DOHH2 (cell line): ENCODE results near the gene VPS8.

Experiments
- EZH2phosphoT487 ChIP-seq: fragments of 200-600 bp; sonication (generic); IDR thresholded peaks from 2 replicates; pipeline ENCODE4 v1.6.1; 2017; ENCODE audit warnings: borderline replicate concordance, mild to moderate bottlenecking, antibody characterized with exemption, low read length, moderate library complexity, mixed read lengths
- TF ChIP-seq, protein P1 (sequence below): fragments of 200-600 bp; sonication (generic); IDR thresholded peaks from one replicate; pipeline ENCODE4 v1.5.1; 2014; ENCODE audit warnings: antibody characterized with exemption, mild to moderate bottlenecking, low read depth, low read length; ENCODE audit not compliant: poor library complexity, severe bottlenecking

DNA sequence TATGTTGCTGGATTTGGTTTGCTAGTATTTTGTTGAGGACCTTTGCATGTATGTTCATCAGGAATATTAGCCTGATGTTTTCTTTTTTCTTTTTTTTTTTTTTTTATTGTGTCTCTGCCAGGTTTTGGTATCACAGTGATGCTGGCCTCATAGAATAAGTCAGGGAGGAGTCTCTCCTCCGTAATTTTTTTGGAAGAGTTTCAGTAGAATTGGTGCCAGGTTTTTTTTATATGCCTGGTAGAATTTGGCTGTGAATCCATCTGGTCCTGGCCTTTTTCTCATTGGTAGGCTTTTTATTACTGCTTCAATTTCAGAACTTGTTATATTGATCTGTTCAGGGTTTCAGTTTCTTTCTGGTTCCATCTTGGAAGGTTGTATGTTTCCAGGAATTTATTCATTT lies 165.8 kb downstream of the VPS8 start:
- TF ChIP-seq, protein P1, sequence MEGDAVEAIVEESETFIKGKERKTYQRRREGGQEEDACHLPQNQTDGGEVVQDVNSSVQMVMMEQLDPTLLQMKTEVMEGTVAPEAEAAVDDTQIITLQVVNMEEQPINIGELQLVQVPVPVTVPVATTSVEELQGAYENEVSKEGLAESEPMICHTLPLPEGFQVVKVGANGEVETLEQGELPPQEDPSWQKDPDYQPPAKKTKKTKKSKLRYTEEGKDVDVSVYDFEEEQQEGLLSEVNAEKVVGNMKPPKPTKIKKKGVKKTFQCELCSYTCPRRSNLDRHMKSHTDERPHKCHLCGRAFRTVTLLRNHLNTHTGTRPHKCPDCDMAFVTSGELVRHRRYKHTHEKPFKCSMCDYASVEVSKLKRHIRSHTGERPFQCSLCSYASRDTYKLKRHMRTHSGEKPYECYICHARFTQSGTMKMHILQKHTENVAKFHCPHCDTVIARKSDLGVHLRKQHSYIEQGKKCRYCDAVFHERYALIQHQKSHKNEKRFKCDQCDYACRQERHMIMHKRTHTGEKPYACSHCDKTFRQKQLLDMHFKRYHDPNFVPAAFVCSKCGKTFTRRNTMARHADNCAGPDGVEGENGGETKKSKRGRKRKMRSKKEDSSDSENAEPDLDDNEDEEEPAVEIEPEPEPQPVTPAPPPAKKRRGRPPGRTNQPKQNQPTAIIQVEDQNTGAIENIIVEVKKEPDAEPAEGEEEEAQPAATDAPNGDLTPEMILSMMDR, result no peak
- no peak for TF ChIP-seq EZH2phosphoT487
